ENCODE data around the gene ANAPC16. TPM values are rescaled to one million over a fixed set of nuclear protein-coding genes. Genes with fewer than 3 reads are reported as not detected.
A peak's percentile ranks its signal among the peaks of the same experiment; 100 is the strongest.

Gene ANAPC16
- total and polyA plus RNA-seq, 2 experiments from 2014 or later, result 77.5 to 126 TPM

DNA sequence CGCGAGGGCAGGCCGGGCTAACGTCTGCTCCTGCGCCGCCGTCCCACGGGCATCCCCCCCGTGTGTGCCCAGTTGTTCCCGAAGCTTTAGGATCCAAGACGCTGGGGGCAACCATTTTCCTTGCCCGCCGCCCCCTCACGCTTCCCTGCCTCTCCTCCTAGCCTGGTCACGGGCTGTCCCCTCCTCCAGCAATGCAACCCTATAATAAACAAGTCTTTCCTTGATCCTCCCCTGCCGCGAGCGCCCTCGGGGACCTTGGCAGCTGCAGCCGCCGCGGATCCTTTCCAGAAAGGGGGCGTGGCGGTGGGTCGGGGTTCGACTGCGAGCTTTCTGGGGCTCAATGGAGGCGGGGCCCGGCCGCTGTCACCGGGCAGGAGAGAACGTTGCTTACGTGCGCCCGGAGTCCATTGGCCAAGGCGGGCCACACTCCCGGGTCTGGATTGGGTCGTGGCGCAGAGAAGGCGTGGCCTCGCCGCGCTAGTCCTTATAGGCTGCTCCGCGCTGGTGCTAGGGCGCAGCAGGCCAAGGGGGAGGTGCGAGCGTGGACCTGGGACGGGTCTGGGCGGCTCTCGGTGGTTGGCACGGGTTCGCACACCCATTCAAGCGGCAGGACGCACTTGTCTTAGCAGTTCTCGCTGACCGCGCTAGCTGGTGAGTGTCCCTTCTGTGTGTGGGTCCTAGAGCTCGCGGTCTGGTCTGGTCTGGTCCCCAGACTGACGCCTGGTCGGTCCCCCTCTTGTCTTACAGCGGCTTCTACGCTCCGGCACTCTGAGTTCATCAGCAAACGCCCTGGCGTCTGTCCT, 57.8 kb downstream of the ANAPC16 start, which contains the start of gene DDIT4 (continued):
- TF ChIP-seq, protein P1, sequence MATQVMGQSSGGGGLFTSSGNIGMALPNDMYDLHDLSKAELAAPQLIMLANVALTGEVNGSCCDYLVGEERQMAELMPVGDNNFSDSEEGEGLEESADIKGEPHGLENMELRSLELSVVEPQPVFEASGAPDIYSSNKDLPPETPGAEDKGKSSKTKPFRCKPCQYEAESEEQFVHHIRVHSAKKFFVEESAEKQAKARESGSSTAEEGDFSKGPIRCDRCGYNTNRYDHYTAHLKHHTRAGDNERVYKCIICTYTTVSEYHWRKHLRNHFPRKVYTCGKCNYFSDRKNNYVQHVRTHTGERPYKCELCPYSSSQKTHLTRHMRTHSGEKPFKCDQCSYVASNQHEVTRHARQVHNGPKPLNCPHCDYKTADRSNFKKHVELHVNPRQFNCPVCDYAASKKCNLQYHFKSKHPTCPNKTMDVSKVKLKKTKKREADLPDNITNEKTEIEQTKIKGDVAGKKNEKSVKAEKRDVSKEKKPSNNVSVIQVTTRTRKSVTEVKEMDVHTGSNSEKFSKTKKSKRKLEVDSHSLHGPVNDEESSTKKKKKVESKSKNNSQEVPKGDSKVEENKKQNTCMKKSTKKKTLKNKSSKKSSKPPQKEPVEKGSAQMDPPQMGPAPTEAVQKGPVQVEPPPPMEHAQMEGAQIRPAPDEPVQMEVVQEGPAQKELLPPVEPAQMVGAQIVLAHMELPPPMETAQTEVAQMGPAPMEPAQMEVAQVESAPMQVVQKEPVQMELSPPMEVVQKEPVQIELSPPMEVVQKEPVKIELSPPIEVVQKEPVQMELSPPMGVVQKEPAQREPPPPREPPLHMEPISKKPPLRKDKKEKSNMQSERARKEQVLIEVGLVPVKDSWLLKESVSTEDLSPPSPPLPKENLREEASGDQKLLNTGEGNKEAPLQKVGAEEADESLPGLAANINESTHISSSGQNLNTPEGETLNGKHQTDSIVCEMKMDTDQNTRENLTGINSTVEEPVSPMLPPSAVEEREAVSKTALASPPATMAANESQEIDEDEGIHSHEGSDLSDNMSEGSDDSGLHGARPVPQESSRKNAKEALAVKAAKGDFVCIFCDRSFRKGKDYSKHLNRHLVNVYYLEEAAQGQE (IDR thresholded peaks at IDR 0.05; ENCODE audit: unreplicated experiment), result no peak
- no peak for TF ChIP-seq JUNB (IDR thresholded peaks at IDR 0.05; ENCODE audit: unreplicated experiment)
- TF ChIP-seq ZNF114 (CRISPR knock-in tag; IDR thresholded peaks at IDR 0.05), result no peak
- no peak for TF ChIP-seq STAT1 (IDR thresholded peaks at IDR 0.05; ENCODE audit: unreplicated experiment)
- no peak for TF ChIP-seq ZNF331 (CRISPR knock-in tag; IDR thresholded peaks at IDR 0.05; ENCODE audit: low read depth)
- TF ChIP-seq EZH2 (IDR thresholded peaks at IDR 0.05; ENCODE audit: low read depth, unreplicated experiment), result no peak
- peak; percentile 100 for TF ChIP-seq POLR2AphosphoS5 (IDR thresholded peaks at IDR 0.05; ENCODE audit: low read depth)

DNA sequence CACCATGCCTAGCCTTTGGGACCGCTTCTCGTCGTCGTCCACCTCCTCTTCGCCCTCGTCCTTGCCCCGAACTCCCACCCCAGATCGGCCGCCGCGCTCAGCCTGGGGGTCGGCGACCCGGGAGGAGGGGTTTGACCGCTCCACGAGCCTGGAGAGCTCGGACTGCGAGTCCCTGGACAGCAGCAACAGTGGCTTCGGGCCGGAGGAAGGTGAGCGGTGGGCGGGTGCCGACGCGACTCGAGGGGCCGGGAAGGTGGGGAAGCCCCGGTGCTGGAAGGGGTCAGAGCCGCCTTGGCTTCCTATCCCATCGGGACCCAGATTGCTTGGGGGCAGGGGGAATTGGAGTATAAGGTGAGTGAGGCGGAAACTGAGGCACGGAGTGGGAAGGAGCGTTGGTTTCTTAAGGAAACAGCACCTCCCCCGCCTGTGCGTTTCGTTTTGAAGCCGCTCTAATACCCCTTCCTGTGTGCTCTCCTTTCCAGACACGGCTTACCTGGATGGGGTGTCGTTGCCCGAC, 58.5 kb downstream of the ANAPC16 start:
- H3K27me3 Mint-ChIP-seq (ENCODE audit: insufficient read depth, low read depth, poor library complexity), result peaks cover 26% of the 10 kb centered on the region
- Histone ChIP-seq H3K27me3 (ENCODE audit: insufficient read depth) (no peaks in the 10 kb centered on the region), H3K4me1 (ENCODE audit: insufficient read depth) (peaks cover 34% of the 10 kb centered on the region), H3K36me3 (ENCODE audit: insufficient read depth) (peaks cover 6% of the 10 kb centered on the region), H4K20me1 (replicated peaks; ENCODE audit: insufficient read depth) (peaks cover 10% of the 10 kb centered on the region), H3K27ac (ENCODE audit: low read depth) (peak overlapping the region; percentile 83; the same call in 1 of the 2 replicates), H3F3A (replicated peaks; ENCODE audit: low read depth) (peaks cover 25% of the 10 kb centered on the region; the same call in 1 of the 2 replicates), H3K4me2 (peak overlapping the region; percentile 96), H3K9me2 (ENCODE audit: insufficient read depth) (0 out of 2 replicates have a peak, but pooled peaks cover 2% of the 10 kb centered on the region), H3K4me3 (peak overlapping the region; percentile 98), H3K79me2 (replicated peaks; ENCODE audit: insufficient read depth) (peaks cover 22% of the 10 kb centered on the region), H2AFZ (no peak overlapping the region)
- no peaks in the 10 kb centered on the region; the same call in 2 of the 3 replicates for H3K9me3 Mint-ChIP-seq
- H3K27ac Mint-ChIP-seq, result peak overlapping the region; percentile 94
- ATAC-seq (no peak; the same call in 1 of the 3 replicates), DNase-seq (ENCODE audit: low spot score) (peak; percentile 12)
- peaks cover 44% of the 10 kb centered on the region for H3K4me1 Mint-ChIP-seq
- H3K36me3 Mint-ChIP-seq (ENCODE audit: low read depth), result peaks cover 39% of the 10 kb centered on the region
- H3K4me3 Mint-ChIP-seq, result peak overlapping the region; percentile 92
- no peak for TF ChIP-seq EZH2 (IDR thresholded peaks at IDR 0.05; ENCODE audit: low read depth, unreplicated experiment)
- TF ChIP-seq ZNF331 (CRISPR knock-in tag; IDR thresholded peaks at IDR 0.05; ENCODE audit: low read depth), result no peak
- TF ChIP-seq EZH2phosphoT487 (IDR thresholded peaks at IDR 0.05; ENCODE audit: unreplicated experiment), result no peak
- TF ChIP-seq STAT1 (IDR thresholded peaks at IDR 0.05; ENCODE audit: unreplicated experiment), result no peak
- TF ChIP-seq CREB1 (CRISPR knock-in tag; IDR thresholded peaks at IDR 0.05; ENCODE audit: low read depth), result no peak
- TF ChIP-seq, protein P2, sequence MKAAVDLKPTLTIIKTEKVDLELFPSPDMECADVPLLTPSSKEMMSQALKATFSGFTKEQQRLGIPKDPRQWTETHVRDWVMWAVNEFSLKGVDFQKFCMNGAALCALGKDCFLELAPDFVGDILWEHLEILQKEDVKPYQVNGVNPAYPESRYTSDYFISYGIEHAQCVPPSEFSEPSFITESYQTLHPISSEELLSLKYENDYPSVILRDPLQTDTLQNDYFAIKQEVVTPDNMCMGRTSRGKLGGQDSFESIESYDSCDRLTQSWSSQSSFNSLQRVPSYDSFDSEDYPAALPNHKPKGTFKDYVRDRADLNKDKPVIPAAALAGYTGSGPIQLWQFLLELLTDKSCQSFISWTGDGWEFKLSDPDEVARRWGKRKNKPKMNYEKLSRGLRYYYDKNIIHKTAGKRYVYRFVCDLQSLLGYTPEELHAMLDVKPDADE (IDR thresholded peaks at IDR 0.05), result no peak
- TF ChIP-seq, protein P3, sequence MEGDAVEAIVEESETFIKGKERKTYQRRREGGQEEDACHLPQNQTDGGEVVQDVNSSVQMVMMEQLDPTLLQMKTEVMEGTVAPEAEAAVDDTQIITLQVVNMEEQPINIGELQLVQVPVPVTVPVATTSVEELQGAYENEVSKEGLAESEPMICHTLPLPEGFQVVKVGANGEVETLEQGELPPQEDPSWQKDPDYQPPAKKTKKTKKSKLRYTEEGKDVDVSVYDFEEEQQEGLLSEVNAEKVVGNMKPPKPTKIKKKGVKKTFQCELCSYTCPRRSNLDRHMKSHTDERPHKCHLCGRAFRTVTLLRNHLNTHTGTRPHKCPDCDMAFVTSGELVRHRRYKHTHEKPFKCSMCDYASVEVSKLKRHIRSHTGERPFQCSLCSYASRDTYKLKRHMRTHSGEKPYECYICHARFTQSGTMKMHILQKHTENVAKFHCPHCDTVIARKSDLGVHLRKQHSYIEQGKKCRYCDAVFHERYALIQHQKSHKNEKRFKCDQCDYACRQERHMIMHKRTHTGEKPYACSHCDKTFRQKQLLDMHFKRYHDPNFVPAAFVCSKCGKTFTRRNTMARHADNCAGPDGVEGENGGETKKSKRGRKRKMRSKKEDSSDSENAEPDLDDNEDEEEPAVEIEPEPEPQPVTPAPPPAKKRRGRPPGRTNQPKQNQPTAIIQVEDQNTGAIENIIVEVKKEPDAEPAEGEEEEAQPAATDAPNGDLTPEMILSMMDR (conservative IDR thresholded peaks at IDR 0.05; ENCODE audit: low read depth in 2 of 2), result no peak
- TF ChIP-seq, protein P1 (IDR thresholded peaks at IDR 0.05; ENCODE audit: unreplicated experiment), result no peak
- TF ChIP-seq NANOG (IDR thresholded peaks at IDR 0.05; ENCODE audit: borderline replicate concordance), result no peak
- no peak for TF ChIP-seq POLR2AphosphoS5 (IDR thresholded peaks at IDR 0.05; ENCODE audit: low read depth)
- no peak for TF ChIP-seq ZNF114 (CRISPR knock-in tag; IDR thresholded peaks at IDR 0.05)
- no peak for TF ChIP-seq JUNB (IDR thresholded peaks at IDR 0.05; ENCODE audit: unreplicated experiment)

Data from GM23338 (cell line).